ENCODE measurements around the gene MYNN.

Gene MYNN

GRCh38 chr3:169822983-169823382 lies 49.8 kb downstream of the MYNN start:
- in situ Hi-C loops (cut with MboI; ENCODE audit: low sequenced_read_pairs): no loop called here

GRCh38 chr3:169825316-169825715 lies 52.1 kb downstream of the MYNN start:
- in situ Hi-C loops (cut with MboI; ENCODE audit: low sequenced_read_pairs): no loop called here

DNA sequence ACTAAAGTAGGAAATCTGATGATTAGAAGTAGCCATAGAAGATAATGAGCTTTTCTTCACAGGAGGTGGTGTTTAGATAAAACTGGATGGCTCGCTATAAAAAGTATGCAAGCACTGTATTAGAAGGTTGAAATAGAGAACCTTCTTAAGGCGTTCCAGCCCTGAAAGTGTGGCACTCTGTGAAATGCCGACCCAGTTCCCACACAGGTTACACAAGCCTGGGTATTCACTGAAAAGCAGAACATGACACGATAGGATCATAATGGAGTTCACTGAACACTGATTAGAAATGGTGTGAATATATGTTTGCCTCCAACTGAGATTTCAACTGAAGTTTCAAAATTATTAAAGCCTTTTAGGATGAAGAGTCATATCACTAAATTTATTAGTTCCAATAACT lies 54.5 kb downstream of the MYNN start:
- in situ Hi-C loops (cut with MboI; ENCODE audit: low sequenced_read_pairs): no loop called here

DNA sequence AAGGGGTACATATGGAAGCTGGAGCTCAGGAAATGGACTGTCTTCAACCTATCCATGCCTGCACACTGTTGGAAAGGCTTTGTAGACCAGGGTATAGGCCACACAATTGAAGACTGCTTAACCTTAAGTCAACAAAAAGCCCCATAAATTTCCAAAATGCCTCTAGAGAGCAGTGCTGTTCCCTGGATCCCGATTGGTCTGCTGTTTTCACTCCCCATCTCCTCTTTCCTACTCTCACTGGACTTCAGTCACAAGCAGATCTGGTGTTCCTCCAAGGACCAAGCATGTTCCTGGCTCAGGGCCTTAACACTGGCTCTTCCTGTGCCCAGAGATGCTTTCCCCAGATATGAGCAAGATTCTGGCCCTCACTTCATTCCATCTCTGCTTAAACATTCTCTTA lies 62.3 kb downstream of the MYNN start:
- in situ Hi-C loops (cut with MboI; ENCODE audit: low sequenced_read_pairs): no loop called here

DNA sequence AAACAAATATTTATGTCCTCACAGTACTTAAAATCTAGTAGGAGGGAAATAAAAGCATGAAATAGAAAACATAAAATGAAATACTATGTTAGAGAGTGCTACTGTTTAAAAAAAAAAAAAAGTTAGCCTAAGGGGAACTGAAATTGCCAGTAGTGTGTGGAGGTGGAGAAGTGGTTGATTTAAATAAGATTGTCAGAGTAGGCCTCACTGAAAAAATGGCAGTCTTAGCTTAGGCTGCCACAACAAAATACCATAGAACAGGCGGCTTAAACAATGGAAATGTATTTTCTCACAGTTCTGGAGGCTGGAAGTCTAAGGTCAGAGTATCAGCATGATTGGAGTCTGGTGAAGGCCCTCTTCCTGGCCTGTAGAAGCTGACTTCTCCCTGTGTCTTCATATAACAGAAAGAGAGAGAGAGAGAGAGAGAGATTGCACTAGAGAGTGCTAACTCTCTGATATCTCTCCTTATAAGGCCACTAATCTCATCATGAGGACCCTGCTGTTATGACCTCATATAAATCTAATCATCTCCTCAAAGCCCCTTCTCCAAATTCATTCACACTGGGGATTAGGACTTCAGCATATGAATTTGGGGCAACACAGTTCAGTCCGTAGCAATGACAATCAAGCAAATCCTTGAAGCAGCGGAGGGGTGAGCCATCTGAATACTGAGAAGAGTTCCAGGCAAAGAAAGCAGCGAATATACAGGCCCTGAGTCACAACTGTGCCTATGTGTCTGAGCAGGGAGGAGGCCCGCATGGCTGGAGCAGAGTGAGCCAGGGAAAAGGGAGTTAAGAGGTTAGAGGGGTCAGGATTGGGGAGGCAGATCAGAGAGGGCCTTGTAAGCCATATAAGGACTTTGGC lies 63.1 kb downstream of the MYNN start:
- in situ Hi-C loops (cut with MboI; ENCODE audit: low sequenced_read_pairs): no loop called here

DNA sequence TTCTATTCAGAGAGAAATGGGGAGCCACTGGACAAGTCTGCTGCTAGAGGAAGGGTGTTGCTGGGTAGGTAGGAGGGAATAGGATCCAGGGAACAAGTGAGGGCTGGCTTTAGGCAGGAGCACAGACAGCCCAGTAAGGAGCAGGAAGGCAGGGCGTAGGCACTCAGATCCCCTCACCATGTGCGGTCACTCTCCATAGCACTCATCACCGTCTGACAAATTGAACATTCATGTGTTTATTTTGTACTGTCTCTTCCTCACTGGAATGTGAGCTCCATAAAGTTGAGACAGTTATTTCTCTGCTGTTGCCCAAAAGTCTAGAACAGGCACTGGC lies 63.7 kb downstream of the MYNN start:
- in situ Hi-C loops (cut with MboI; ENCODE audit: low sequenced_read_pairs): no loop called here

DNA sequence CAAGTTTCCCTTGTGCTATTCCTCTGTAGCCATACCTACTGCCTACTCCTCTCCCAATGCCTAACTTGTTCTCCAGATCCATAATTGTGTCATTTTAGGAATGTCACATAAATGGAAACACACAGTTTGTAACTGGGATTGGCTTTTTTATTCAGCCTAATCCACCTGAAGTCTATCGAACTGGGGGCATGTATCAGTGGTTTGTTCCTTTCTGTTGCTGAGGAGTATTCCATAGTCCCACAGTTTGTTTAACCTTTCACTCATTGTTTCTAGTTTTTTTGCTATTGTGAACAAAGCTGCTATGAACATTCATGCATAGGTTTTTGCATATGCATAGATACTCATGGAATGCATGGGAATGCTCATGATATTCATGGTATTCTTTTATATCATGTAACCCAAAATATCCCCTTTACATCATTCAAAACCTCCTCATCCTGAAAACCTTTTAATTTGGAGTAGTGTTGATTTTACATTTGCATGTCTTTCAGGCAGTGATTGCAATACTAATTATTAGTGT lies 65.4 kb downstream of the MYNN start:
- in situ Hi-C loops (cut with MboI; ENCODE audit: low sequenced_read_pairs): no loop called here

All from hTERT RPE-1 (cell line).